ENCODE measurements around the gene PPP1R9A. TPM values are rescaled to one million over a fixed set of nuclear protein-coding genes. Genes with fewer than 3 reads are reported as not detected.

The PPP1R9A gene
- total and polyA plus RNA-seq, 7 experiments from 2014 or later = 0.21 to 1.4 TPM; not detected in 5

GRCh38 chr7:94928168-94928707, 20.8 kb downstream of the PPP1R9A start:
- ChIA-PET CTCF (no interaction called here), POLR2A (no interaction called here)
- H3K4me3 Mint-ChIP-seq = no peak overlapping the region
- H3K27ac ChIP-seq (ENCODE audit: low read depth, low read length) = no peak overlapping the region
- intact Hi-C loops (cut with micrococcal nuclease) = no loop called here
- no peak for DNase-seq
- no peak overlapping the region for H3K4me3 ChIP-seq (ENCODE audit: low read length)
- no peaks in the 10 kb centered on the region for H3K9me3 ChIP-seq (ENCODE audit: control insufficient read depth in 2 of 3, low read length in 3 of 3)
- H3K27ac Mint-ChIP-seq = no peak overlapping the region
- H3K27me3 ChIP-seq (ENCODE audit: control insufficient read depth in 2 of 2, insufficient read depth in 2 of 2, low read length in 2 of 2) = no peaks in the 10 kb centered on the region
- H3K36me3 Mint-ChIP-seq = no peaks in the 10 kb centered on the region
- no peaks in the 10 kb centered on the region for H3K4me1 Mint-ChIP-seq
- ATAC-seq = no peak
- no peaks in the 10 kb centered on the region for H3K4me1 ChIP-seq (ENCODE audit: control insufficient read depth in 2 of 2, insufficient read depth in 2 of 2, low read length in 2 of 2)
- H3K27me3 Mint-ChIP-seq = no peaks in the 10 kb centered on the region
- peaks cover 0 to 5% (median 0%) of the 10 kb centered on the region in 11 donors for H3K9me3 Mint-ChIP-seq
- H3K36me3 ChIP-seq (ENCODE audit: control insufficient read depth in 2 of 3, insufficient read depth in 3 of 3, low read length in 3 of 3) = no peaks in the 10 kb centered on the region

- POLR2A ChIA-PET = no interaction called here
- DNase-seq (no peak), ATAC-seq (no peak)
- intact Hi-C loops (cut with micrococcal nuclease) = no loop called here
- Mint-ChIP-seq H3K36me3 (no peaks in the 10 kb centered on the region), H3K9me3 (peaks cover 0 to 5% (median 0%) of the 10 kb centered on the region in 11 donors), H3K4me3 (no peak overlapping the region), H3K27ac (no peak overlapping the region), H3K4me1 (no peaks in the 10 kb centered on the region), H3K27me3 (peaks cover 0 to 4% (median 0%) of the 10 kb centered on the region in 5 donors)
- Histone ChIP-seq H3K27ac (ENCODE audit: low read depth, low read length) (no peak overlapping the region), H3K4me3 (ENCODE audit: low read length) (no peak overlapping the region), H3K9me3 (ENCODE audit: control insufficient read depth in 2 of 3, low read length in 3 of 3) (no peaks in the 10 kb centered on the region), H3K4me1 (ENCODE audit: control insufficient read depth in 2 of 2, insufficient read depth in 2 of 2, low read length in 2 of 2) (no peaks in the 10 kb centered on the region), H3K36me3 (ENCODE audit: control insufficient read depth in 2 of 3, insufficient read depth in 3 of 3, low read length in 3 of 3) (no peaks in the 10 kb centered on the region), H3K27me3 (ENCODE audit: control insufficient read depth in 2 of 2, insufficient read depth in 2 of 2, low read length in 2 of 2) (no peaks in the 10 kb centered on the region)
- CTCF ChIA-PET = no interaction called here
These were observed 26.0 kb downstream of the PPP1R9A start for GRCh38 chr7:94933256-94933990.

GRCh38 chr7:94939395-94939794, 32.0 kb downstream of the PPP1R9A start:
- Mint-ChIP-seq H3K36me3 (no peaks in the 10 kb centered on the region), H3K27ac (no peak overlapping the region), H3K27me3 (peaks cover 0 to 4% (median 0%) of the 10 kb centered on the region in 5 donors), H3K9me3 (peaks cover 0 to 1% (median 0%) of the 10 kb centered on the region in 11 donors), H3K4me1 (no peaks in the 10 kb centered on the region), H3K4me3 (no peak overlapping the region)
- no peak for DNase-seq
- POLR2A ChIA-PET = no interaction called here
- intact Hi-C loops (cut with micrococcal nuclease) = no loop called here
- CTCF ChIA-PET = no interaction called here
- Histone ChIP-seq H3K27me3 (ENCODE audit: control insufficient read depth in 2 of 2, insufficient read depth in 2 of 2, low read length in 2 of 2) (no peaks in the 10 kb centered on the region), H3K9me3 (ENCODE audit: control insufficient read depth in 2 of 3, low read length in 3 of 3) (no peaks in the 10 kb centered on the region), H3K4me3 (ENCODE audit: low read length) (no peak overlapping the region), H3K36me3 (ENCODE audit: control insufficient read depth in 2 of 3, insufficient read depth in 3 of 3, low read length in 3 of 3) (no peaks in the 10 kb centered on the region), H3K27ac (ENCODE audit: low read depth, low read length) (no peak overlapping the region), H3K4me1 (ENCODE audit: control insufficient read depth in 2 of 2, insufficient read depth in 2 of 2, low read length in 2 of 2) (no peaks in the 10 kb centered on the region)
- no peak for ATAC-seq

GRCh38 chr7:94940241-94940640, 32.8 kb downstream of the PPP1R9A start:
- Mint-ChIP-seq H3K9me3 (peaks cover 0 to 1% (median 0%) of the 10 kb centered on the region in 11 donors), H3K4me1 (no peaks in the 10 kb centered on the region), H3K36me3 (no peaks in the 10 kb centered on the region), H3K27ac (no peak overlapping the region), H3K4me3 (no peak overlapping the region), H3K27me3 (peaks cover 0 to 4% (median 0%) of the 10 kb centered on the region in 5 donors)
- H3K36me3 ChIP-seq (ENCODE audit: control insufficient read depth in 2 of 3, insufficient read depth in 3 of 3, low read length in 3 of 3) = no peaks in the 10 kb centered on the region
- no peak overlapping the region for H3K4me3 ChIP-seq (ENCODE audit: low read length)
- ChIA-PET CTCF (no interaction called here), POLR2A (no interaction called here)
- H3K27me3 ChIP-seq (ENCODE audit: control insufficient read depth in 2 of 2, insufficient read depth in 2 of 2, low read length in 2 of 2) = no peaks in the 10 kb centered on the region
- H3K27ac ChIP-seq (ENCODE audit: low read depth, low read length) = no peak overlapping the region
- ATAC-seq = no peak
- DNase-seq = no peak
- no peaks in the 10 kb centered on the region for H3K9me3 ChIP-seq (ENCODE audit: control insufficient read depth in 2 of 3, low read length in 3 of 3)
- intact Hi-C loops (cut with micrococcal nuclease) = no loop called here
- H3K4me1 ChIP-seq (ENCODE audit: control insufficient read depth in 2 of 2, insufficient read depth in 2 of 2, low read length in 2 of 2) = no peaks in the 10 kb centered on the region

GRCh38 chr7:94941844-94942632, 34.6 kb downstream of the PPP1R9A start:
- H3K27ac Mint-ChIP-seq = no peak overlapping the region
- peaks cover 0 to 2% (median 0%) of the 10 kb centered on the region in 5 donors for H3K27me3 Mint-ChIP-seq
- POLR2A ChIA-PET = no interaction called here
- H3K27ac ChIP-seq (ENCODE audit: low read depth, low read length) = no peak overlapping the region
- no peak overlapping the region for H3K4me3 ChIP-seq (ENCODE audit: low read length)
- H3K4me3 Mint-ChIP-seq = no peak overlapping the region
- no peaks in the 10 kb centered on the region for H3K27me3 ChIP-seq (ENCODE audit: control insufficient read depth in 2 of 2, insufficient read depth in 2 of 2, low read length in 2 of 2)
- CTCF ChIA-PET = no interaction called here
- H3K9me3 ChIP-seq (ENCODE audit: control insufficient read depth in 2 of 3, low read length in 3 of 3) = no peaks in the 10 kb centered on the region
- ATAC-seq (no peak), DNase-seq (no peak)
- H3K36me3 Mint-ChIP-seq = no peaks in the 10 kb centered on the region
- no peaks in the 10 kb centered on the region for H3K36me3 ChIP-seq (ENCODE audit: control insufficient read depth in 2 of 3, insufficient read depth in 3 of 3, low read length in 3 of 3)
- no peaks in the 10 kb centered on the region for H3K4me1 Mint-ChIP-seq
- H3K9me3 Mint-ChIP-seq = peaks cover 0 to 1% (median 0%) of the 10 kb centered on the region in 11 donors
- no peaks in the 10 kb centered on the region for H3K4me1 ChIP-seq (ENCODE audit: control insufficient read depth in 2 of 2, insufficient read depth in 2 of 2, low read length in 2 of 2)
- intact Hi-C loops (cut with micrococcal nuclease) = no loop called here

- no peak overlapping the region for H3K4me3 ChIP-seq (ENCODE audit: low read length)
- H3K9me3 ChIP-seq (ENCODE audit: control insufficient read depth in 2 of 3, low read length in 3 of 3) = no peaks in the 10 kb centered on the region
- H3K27me3 ChIP-seq (ENCODE audit: control insufficient read depth in 2 of 2, insufficient read depth in 2 of 2, low read length in 2 of 2) = no peaks in the 10 kb centered on the region
- peaks cover 0 to 1% (median 0%) of the 10 kb centered on the region in 11 donors for H3K9me3 Mint-ChIP-seq
- DNase-seq = no peak
- H3K4me1 Mint-ChIP-seq = no peaks in the 10 kb centered on the region
- intact Hi-C loops (cut with micrococcal nuclease) = no loop called here
- POLR2A ChIA-PET = no interaction called here
- H3K4me1 ChIP-seq (ENCODE audit: control insufficient read depth in 2 of 2, insufficient read depth in 2 of 2, low read length in 2 of 2) = no peaks in the 10 kb centered on the region
- CTCF ChIA-PET = no interaction called here
- no peak overlapping the region for H3K27ac ChIP-seq (ENCODE audit: low read depth, low read length)
- no peaks in the 10 kb centered on the region for H3K27me3 Mint-ChIP-seq
- ATAC-seq = no peak
- no peak overlapping the region for H3K4me3 Mint-ChIP-seq
- H3K36me3 Mint-ChIP-seq = no peaks in the 10 kb centered on the region
- H3K36me3 ChIP-seq (ENCODE audit: control insufficient read depth in 2 of 3, insufficient read depth in 3 of 3, low read length in 3 of 3) = no peaks in the 10 kb centered on the region
- H3K27ac Mint-ChIP-seq = no peak overlapping the region
These were observed 35.7 kb downstream of the PPP1R9A start for GRCh38 chr7:94943134-94943533.

Data from naive thymus-derived CD4-positive, alpha-beta T cell (primary cell).